GM19240 (cell line): Measurements from ENCODE around the gene DAAM2.

Source experiments
- DNase-seq: peaks from one replicate; pipeline ENCODE4 v3.0.0; 2011; ENCODE audit warnings: low spot score; ENCODE audit not compliant: insufficient read length

The DAAM2 gene

GRCh38 chr6:39787322-39787721, 4.9 kb upstream of the DAAM2 start:
- no peak for DNase-seq

DNA sequence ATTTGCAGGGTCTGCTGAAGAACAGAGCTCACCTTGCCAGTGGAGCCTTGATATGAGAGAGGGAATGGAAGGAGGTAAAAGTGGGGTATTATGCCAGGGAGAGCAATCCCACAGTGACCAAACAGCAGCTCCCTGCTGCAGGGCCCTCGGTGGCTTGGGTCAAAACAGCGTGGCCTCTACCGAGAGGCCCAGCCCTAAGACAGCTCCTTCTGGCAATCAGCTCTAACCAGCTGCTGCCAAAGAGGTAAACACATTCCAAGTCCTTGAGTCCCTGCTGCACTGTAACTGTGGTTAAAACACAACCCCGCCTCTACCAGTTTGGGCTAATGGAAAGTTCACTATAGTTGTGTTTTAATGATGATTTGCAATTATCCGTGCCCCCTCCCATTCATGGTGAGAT, 1.4 kb upstream of the DAAM2 start:
- DNase-seq, result no peak

DNA sequence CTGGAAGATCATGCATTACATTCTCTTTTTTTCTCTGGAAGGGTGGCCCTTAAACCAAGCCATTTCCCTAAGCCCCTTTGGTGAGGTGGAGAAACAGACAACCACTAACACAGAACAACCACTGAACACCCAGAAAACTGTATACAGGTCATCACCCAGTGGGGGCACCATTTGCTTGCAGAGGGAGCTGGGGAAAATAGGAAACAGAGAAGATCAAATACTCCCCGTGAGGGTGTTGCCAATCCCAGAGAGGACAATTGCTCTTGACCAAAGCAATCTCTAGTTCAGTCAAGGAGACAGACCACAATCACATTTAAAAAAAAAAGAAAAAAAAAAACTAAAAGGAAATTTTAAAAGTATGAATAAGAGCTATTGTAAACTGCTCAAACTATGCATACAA, 865 bp upstream of the DAAM2 start:
- DNase-seq, result no peak

GRCh38 chr6:39792540-39793450, 619 bp downstream of the DAAM2 start:
- DNase-seq, result no peak

GRCh38 chr6:39793516-39793915, 1.3 kb downstream of the DAAM2 start:
- DNase-seq, result no peak

GRCh38 chr6:39794231-39794630, 2.1 kb downstream of the DAAM2 start:
- DNase-seq, result no peak

DNA sequence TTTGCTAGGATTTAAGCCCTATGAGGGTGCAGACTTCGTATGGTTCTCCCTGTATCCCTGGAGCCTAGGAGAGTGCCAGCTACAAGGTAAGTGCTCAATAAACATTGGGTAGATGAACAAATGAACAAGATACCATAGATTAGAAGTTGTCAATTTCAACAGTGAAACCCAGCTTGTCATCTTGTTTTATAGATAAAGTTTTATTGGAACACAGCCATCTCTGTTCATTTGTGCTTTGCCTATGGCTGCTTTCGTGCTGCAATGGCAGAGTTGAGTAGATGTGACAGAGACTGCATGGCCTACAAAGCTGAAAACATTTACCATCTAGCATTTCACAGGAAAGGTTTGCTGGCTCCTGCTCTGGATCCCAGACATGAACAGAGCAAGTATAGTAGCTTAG, 5.6 kb downstream of the DAAM2 start:
- no peak for DNase-seq

DNA sequence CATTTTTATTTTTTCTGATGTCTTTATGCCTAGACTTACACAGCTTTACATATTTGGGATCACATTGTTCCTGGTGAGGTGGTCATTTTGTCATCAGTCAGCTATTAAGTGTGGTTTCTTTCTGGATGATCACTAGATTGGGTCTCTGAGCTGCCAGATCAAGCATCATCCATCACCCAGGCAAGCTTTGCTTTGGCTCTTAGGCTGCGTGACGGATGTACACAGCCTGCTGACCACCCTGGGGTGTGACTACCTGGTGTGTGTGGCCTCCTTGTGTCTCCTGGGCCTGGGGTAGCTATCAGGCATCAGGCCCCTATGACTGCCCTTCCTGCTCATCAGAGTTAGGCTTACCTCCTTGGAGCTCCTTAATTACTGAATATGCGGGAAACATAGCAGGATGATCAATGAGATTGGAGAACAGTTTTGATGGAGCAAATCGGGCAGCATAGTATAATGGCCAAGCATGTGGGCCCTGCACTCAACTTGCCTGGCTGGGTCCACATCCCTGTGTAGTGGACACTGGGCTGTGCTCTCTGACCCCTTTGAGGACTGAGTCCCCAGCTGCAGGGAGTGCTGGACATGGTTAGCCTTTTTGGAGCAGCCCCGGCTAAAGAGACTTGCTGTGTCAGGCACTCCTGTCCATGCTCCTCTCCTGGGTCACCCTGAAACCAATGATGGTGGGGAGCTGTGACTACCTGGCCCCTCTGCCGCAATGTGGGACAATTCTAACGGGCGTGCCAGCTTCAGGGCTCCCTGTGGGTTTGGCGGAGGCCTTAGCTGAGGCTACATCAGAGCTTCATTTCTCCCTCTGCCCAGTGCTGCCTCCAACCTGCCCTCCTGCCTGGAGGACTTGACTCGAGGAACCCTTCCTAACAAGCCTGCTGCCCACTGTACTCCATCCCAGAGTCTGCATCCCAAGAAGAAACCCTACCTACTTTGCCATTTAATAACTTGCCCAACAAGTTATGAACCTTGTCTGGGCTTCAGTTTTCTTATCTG, 8.2 kb downstream of the DAAM2 start:
- no peak for DNase-seq

GRCh38 chr6:39801456-39802251, 9.5 kb downstream of the DAAM2 start:
- no peak for DNase-seq

- no peak for DNase-seq
Observed at GRCh38 chr6:39803872-39804271, 11.7 kb downstream of the DAAM2 start.

- no peak for DNase-seq
Observed at GRCh38 chr6:39804466-39805065, 12.4 kb downstream of the DAAM2 start.

DNA sequence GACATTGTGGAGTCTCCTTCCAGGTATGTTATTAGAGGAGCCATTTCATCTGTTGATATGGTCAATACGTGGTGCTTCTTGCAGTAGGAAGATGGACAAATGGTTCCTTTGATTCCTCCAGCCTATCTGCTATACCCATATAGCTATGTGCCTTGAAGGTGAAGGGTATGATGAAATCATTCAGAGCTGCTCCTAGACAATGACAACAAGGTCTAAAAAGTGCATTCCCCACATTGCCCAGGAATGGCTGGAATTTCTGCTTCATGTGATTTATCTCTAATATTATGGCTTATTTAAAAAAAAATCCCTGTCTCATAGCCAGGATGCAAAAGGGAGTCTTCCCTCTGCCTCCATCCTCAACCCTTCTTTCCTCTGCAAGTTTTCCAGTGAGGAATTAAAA, 14.1 kb downstream of the DAAM2 start:
- no peak for DNase-seq

GRCh38 chr6:39808346-39808745, 16.2 kb downstream of the DAAM2 start:
- DNase-seq, result no peak

- no peak for DNase-seq
Observed at GRCh38 chr6:39808964-39809363, 16.8 kb downstream of the DAAM2 start.

DNA sequence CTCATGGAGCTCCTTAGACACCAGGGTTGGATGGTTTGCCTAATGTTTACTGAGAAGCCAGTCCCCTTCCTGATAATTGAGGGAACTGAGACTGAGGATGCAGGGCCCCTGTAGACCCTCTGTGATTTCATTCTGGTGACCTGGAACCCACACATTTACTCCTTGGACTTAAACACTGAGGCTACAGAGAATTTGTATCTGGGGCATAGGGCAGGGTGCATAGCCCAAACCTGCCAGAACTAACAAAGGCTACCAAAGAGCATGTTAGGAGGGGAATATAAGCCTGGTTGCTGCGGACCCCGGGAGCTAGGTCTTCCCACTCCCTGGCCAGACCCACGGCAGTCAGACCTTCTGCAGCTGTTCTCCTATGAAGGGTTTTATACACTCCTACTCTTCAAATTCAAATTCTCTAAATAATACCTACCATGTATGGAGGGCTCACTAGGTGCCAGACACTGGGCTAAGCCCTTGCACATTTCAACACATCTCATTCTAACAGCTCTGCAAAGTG, 19.7 kb downstream of the DAAM2 start:
- DNase-seq, result no peak

GRCh38 chr6:39812496-39812852, 20.3 kb downstream of the DAAM2 start:
- no peak for DNase-seq

- peak; percentile 14 for DNase-seq
Observed at GRCh38 chr6:39812853-39813533, 20.8 kb downstream of the DAAM2 start.

DNA sequence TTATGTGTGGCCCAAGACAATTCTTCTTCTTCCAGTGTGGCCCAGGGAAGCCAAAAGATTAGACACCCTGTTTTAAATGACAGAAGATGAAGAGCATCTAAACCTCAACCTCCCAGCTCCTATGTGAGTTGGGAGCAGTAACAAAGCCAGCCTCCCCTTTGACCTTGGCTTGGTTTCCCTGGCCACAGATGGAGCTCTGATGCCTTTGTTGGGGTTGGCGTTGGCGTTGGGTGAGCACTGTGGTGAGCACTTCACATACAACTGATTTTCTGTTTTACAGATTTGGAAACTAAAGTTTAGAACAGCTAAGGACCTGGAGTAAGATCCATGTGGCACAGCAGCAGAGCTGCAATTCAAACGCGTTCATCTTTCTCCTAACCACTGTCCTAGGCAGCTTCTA, 22.1 kb downstream of the DAAM2 start:
- no peak for DNase-seq

- no peak for DNase-seq
Observed at GRCh38 chr6:39815356-39815755, 23.2 kb downstream of the DAAM2 start.

GRCh38 chr6:39816747-39817146, 24.6 kb downstream of the DAAM2 start:
- no peak for DNase-seq
